Endothelial cell of umbilical vein (primary cell): ENCODE measurements around the gene OR6C1.

Source experiments
- EZH2 ChIP-seq: IDR thresholded peaks from 2 replicates; pipeline ENCODE4 v1.6.1; 2012; ENCODE audit warnings: borderline replicate concordance, low read depth, mild to moderate bottlenecking, moderate library complexity, low read length, inconsistent platforms; ENCODE audit not compliant: severe bottlenecking
- POLR2A ChIP-seq: IDR thresholded peaks from 2 replicates; pipeline ENCODE4 v1.6.1; 2012; ENCODE audit warnings: low read depth, mild to moderate bottlenecking, control low read depth, low read length

GRCh38 chr12:55320201-55320600, 6.1 kb downstream of the OR6C1 start:
- TF ChIP-seq POLR2A (no peak), EZH2 (no peak)
